IPS-NIHi7 (cell line): ENCODE results near the gene THBD.
"Not testable (repeated sequence)": the region's sequence is repeated elsewhere in the genome, so short reads cannot be mapped to it uniquely, and the experiment has no call there.

Source experiments
- DNase-seq: peaks from one replicate; pipeline ENCODE4 v3.0.0; 2012; ENCODE audit warnings: mixed read lengths; ENCODE audit errors: extremely low spot score

Gene THBD

DNA sequence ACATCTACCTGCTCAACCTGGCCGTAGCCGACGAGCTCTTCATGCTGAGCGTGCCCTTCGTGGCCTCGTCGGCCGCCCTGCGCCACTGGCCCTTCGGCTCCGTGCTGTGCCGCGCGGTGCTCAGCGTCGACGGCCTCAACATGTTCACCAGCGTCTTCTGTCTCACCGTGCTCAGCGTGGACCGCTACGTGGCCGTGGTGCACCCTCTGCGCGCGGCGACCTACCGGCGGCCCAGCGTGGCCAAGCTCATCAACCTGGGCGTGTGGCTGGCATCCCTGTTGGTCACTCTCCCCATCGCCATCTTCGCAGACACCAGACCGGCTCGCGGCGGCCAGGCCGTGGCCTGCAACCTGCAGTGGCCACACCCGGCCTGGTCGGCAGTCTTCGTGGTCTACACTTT is 13.7 kb downstream of the THBD start:
- no peak for DNase-seq

GRCh38 chr20:23034721-23035671 is 14.5 kb downstream of the THBD start, which contains the start of gene SSTR4:
SSTR4 (plus strand) TSS chr20:23035312; CDS start chr20:23035484, 172 bp downstream.
- no peak for DNase-seq

GRCh38 chr20:23033918-23034317 is 15.6 kb downstream of the THBD start:
- no peak for DNase-seq

DNA sequence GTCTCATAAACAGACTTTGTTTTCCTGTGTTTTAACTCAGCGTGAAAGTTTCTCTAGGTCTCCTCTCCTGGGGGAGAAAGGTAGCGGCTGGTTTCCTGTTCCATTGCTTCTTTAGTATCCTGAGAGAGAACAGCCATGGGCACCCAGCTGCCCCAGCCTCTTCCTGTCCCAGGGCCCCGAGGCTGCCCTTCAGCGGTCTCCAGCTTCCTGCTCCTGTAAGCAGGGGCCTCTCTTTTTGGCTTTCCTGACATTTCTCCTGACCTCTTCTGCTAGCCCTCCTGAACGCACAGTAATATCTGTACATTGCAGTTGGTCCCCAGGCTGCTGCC is 16.8 kb downstream of the THBD start:
- no peak for DNase-seq

GRCh38 chr20:23032056-23032749 is 17.3 kb downstream of the THBD start:
- DNase-seq, result no peak

- DNase-seq, result no peak
Measured at GRCh38 chr20:23031346-23031745, 18.1 kb downstream of the THBD start.

DNA sequence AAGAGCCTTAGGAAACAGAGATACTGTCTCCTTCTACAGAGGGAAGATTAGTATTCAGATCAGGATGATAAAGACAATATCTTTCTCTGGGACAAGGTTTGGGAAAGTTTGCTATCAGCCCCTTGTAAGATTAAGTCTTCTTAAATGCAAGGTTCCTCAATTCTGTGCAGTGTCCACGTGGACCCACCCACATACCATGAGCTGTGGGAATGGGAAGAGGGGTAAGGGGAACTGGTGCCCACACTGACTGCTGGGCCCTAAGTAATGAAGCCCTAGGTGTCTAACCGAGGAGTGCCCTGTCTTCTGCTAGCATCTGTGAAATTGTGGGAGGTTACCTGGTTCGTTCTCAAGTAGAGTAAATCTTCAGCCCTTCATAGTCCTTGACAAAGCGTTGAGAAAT is 20.1 kb downstream of the THBD start:
- DNase-seq, result no peak

DNA sequence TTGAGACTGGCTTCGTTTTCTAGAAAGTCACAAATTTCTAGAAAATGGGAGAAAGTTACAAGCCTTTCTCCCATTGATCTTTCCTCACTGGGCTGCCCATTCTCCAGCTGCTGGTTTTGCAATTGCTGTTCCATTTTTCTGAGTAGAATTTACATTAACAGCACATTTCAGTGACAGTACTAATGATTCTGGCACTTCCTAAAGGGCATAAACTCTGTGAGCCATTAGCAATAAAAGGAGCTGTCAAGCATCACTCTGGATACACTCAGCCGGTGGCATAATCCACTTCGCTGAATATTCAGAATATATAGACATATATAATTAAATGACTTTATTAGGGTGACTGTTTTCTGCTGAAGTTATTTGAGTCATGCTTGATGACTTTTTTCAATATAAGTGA is 21.1 kb downstream of the THBD start:
- DNase-seq, result no peak

DNA sequence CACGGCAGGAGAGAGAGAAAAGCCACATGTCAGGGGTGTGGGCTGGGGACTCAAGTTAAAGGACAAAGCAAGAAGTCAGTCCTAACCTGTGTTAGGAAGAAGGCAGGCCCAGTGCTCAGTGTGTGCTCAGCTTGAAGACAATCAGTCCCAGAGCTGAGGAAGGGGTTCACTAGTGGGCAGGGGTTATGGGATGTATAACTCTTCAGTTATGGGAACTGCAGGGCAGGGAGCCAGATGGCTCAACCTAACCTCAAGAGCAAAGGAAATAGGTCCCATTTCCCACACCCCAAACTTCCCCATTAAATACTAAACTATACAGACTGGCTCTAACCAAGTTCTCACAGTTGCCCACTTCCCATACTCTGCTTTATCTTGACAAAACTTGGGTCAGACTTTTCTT is 21.8 kb downstream of the THBD start:
- DNase-seq, result no peak

- DNase-seq, result not testable (repeated sequence)
Measured at GRCh38 chr20:23025503-23025902, 24.0 kb downstream of the THBD start.

DNA sequence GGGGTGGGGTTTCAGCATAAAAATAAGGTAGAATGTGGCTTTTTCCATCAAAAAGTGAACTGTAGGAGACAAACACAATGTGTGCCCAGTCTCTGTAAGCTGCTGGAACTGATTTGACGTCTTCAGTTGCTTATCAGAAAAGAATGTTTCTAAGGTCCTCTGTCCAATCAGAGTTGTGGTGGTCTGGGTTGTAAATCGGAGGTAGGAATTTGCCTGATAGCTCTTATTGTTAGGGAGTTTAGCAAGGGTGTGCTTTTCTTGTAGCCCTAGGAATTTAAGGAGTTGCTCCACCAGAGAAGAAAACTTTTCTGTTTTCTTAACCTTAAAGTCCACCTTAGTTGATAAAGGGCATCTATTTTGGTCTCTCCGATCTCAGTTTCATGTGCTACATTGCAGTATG is 24.8 kb downstream of the THBD start:
- DNase-seq, result no peak

DNA sequence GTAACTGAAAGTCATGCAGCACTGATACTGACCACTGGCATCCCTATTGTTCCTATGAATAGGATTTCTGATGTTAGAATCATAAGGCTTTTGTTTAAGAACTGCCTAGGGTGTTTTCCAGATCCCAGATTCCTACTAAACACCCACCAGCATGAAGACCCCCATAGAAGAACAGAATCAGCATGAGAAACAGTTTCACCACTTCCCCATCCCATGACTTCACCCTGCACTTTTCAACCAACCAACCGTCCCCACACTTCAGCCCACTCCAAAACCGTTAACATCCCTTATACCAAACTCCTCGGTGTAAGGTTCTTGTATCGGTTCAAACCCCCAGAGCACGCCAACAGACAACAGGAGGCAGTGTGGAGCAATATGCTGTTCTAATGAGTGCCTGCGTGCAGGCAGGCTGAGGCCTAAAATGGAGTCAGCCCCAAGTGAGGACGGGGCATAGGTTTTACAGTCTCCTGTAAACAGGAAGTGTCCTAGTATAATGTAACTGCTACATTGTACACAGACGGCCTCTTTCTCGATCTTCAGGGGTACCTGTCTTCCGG is 25.8 kb downstream of the THBD start:
- DNase-seq, result peak; percentile 43

GRCh38 chr20:23022849-23023248 is 26.6 kb downstream of the THBD start:
- no peak for DNase-seq

GRCh38 chr20:23021951-23022350 is 27.5 kb downstream of the THBD start:
- DNase-seq, result no peak

- DNase-seq, result no peak
Measured at GRCh38 chr20:23021541-23021940, 27.9 kb downstream of the THBD start.

DNA sequence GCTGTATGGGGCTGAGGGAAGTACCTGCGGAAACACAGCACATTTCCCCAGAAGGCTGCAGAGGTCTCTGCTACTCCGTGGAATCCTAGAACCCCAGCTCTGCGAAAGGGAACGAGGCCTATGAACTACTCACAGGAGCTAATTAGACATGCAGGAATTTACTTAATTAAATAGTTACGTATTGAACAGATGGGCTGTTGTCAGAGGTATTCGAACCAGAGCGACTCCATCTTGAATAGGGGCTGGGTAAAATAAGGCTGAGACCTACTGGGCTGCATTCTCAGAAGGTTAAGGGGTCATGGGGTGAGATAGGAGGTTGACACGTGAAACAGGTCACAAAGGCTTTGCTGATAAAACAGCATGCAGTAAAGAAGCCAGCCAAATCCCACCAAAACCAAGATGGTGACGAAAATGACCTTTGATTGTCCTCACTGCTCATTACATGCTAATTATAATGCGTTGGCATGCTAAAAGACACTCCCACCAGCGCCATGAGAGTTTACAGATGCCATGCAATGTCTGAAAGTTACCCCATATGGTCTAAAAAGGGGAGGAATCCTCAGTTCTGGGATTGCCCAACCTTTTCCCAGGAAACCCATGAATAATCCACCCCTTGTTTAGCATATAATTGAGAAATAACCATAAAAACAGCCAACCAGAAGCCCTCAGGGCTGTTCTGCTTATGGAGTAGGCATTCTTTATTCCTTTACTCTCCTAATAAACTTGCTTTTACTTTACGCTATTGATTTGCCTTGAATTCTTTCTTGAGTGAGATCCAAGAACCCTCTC is 29.0 kb downstream of the THBD start:
- DNase-seq, result no peak

GRCh38 chr20:23019403-23019802 is 30.1 kb downstream of the THBD start:
- DNase-seq, result no peak

DNA sequence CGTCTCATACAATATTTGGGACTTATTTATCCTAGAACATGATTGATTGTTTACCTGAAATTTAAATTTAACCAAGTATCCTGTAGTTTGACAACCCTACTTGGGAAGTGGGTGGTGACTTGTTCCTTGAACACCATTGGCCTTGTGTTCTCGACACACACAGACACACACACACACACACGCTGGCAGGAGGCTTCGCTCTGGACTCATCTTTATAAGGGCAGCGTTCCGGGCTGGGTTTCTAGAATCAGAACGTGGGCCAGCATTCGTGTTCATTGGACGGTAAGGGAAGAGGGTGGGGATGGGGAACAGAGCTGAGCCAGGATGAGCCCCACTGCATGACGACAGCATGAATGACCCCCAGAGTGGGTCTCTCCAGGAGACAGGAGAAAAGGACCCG is 30.5 kb downstream of the THBD start:
- DNase-seq, result no peak

DNA sequence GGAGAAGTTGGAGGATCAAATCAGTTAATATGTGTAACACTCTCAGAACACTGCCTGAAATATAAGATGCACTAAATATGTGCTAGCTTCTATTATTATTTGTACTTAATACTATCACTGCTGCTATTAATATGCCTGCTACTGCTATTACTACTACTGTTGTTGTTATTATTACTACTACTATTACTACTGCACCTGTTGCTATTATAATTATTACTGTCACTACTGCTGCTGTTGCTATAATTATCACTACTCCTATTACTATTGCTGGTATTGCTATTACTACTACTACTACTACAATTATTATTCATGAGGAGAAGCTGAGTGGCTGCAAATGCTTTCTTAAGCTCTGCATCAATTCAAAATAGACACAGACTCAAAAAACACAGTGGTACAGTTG is 31.0 kb downstream of the THBD start:
- DNase-seq, result no peak

DNA sequence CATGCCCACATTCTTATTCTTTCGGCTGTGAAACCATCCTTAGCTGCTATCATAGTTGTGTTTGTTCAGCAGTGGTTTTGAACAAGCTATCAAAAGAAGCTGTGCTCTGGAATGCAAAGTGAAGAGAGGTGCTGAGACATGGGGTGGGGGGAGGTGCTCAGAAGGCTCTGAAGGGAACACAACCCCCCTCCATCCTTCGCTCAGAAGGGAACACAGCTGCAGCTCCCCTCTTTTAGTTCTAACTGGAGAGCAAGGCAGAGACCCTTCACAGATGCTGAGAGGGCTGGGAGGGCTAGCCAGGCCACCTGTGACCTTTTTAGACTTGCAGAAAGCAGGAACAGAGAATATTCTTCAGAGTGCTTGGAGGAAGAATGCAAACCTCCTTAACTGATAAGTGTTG is 32.0 kb downstream of the THBD start:
- no peak for DNase-seq

GRCh38 chr20:23013429-23013828 is 36.0 kb downstream of the THBD start:
- no peak for DNase-seq
